Kidney (tissue), 14 donors: ENCODE data around the gene SSR4. TPM values are rescaled to one million over a fixed set of nuclear protein-coding genes. Genes with fewer than 3 reads are reported as not detected.

Experiments used
- DNase-seq, 5 donors: peaks; one replicate each; pipeline ENCODE4 v3.0.0-alpha.2; 2013 to 2020
- FAIRE-seq: peaks from 2 replicates; lab custom pipeline; 2012; peaks lifted over from hg19 to GRCh38; lab: Jason Lieb, UNC
- H3K27ac ChIP-seq, 2 donors: one replicate each; pipeline ENCODE4 v1.7.0; 2013; ENCODE audit warnings: low read depth in 2 of 2, low read length in 2 of 2, inconsistent platforms in 1 of 2
- H3K27me3 ChIP-seq: one replicate; pipeline ENCODE4 v1.7.1; 2013; ENCODE audit warnings: low read length, inconsistent platforms; ENCODE audit not compliant: control insufficient read depth, insufficient read depth
- H3K36me3 ChIP-seq, 3 donors: one replicate each; pipeline versions ENCODE4 v1.7.0 to v1.7.1; 2013; ENCODE audit warnings: low read length in 3 of 3, control low read depth in 1 of 3, inconsistent platforms in 1 of 3; ENCODE audit not compliant: insufficient read depth in 3 of 3, control insufficient read depth in 2 of 3
- H3K4me1 ChIP-seq, 3 donors: one replicate each; pipeline versions ENCODE4 v1.7.0 to v1.7.1; 2013; ENCODE audit warnings: low read length in 3 of 3, inconsistent platforms in 1 of 3, low read depth in 1 of 3; ENCODE audit not compliant: control insufficient read depth in 2 of 3, insufficient read depth in 2 of 3
- H3K4me3 ChIP-seq, 3 donors: one replicate each; pipeline versions ENCODE4 v1.7.0 to v1.8.1; 2013; ENCODE audit warnings: low read length in 3 of 3, control low read depth in 1 of 3, inconsistent platforms in 1 of 3
- H3K9ac ChIP-seq, 3 donors: one replicate each; pipeline versions ENCODE4 v1.7.0 to v1.7.1; 2013; ENCODE audit warnings: low read length in 3 of 3, control low read depth in 1 of 3, inconsistent platforms in 1 of 3
- H3K9me3 ChIP-seq, 3 donors: one replicate each; pipeline versions ENCODE4 v1.7.0 to v1.7.1; 2013; ENCODE audit warnings: low read length in 3 of 3, control low read depth in 1 of 3, inconsistent platforms in 1 of 3; ENCODE audit not compliant: control insufficient read depth in 2 of 3, insufficient read depth in 1 of 3
- intact Hi-C: fragments of 100-400 bp; cut with DNase I; formaldehyde crosslinking; loops from one replicate; pipeline ENCODE4 v1.11.1; 2022
- polyA plus RNA-seq: library from polyadenylated mRNA; stranded (reverse); fragments of 350-450 nt; fragmentation: Illumina TruSeq; extraction: RNeasy Lipid Tissue Mini Kit (QIAGEN cat#74804); gene quantifications from one replicate; pipeline ENCODE4 v1.2.3, GENCODE V29; 2014; ENCODE audit warnings: low read depth, low replicate concordance; ENCODE audit not compliant: insufficient read depth
- total RNA-seq: library from RNA; stranded (reverse); fragmentation: NEBNext Ultra II Directional; extraction: Animal tissue kit (Norgen Biotek cat#: 25700); gene quantifications from one replicate; pipeline ENCODE4 v1.2.1, GENCODE V29; 2021
- TF ChIP-seq, protein P1 (sequence below): IDR thresholded peaks from 3 replicates; pipeline ENCODE4 v1.5.1; 2012; ENCODE audit warnings: mild to moderate bottlenecking, moderate library complexity, borderline replicate concordance; ENCODE audit not compliant: insufficient read depth; ENCODE audit errors: extremely low read depth
- donor health status: control.
- donor health status: control.
- donor health status: control.
- donor health status: control.
- donor health status: control.
- donor health status: DM: yes; HTN: yes; CAD: no.
- donor health status: Normal renal cell carcinoma (clear cell type).

Gene SSR4
- total and polyA plus RNA-seq, 2 donors from 2014 or later: 226 to 473 TPM

DNA sequence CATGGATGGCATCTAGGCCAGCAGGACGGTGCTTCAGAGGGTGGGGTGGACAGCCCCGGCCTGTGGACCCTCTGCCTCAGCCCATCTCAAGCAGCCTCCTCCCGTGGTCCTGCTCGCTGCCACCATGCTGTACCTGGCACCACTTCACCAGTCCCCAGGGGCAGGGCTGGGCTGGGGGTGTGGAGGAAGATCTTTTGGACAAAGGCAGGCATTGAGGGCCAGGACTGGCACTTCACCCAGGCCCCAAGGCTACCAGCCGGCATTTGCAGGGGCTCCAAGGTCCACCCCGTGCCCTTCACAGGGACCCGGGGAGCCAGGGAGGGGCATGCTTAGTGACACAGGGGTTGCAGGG is 29.7 kb upstream of the SSR4 start:
- H3K4me1 ChIP-seq: no peaks in the 10 kb centered on the region
- FAIRE-seq (no peak), DNase-seq (no peak)
- H3K27ac ChIP-seq: no peak overlapping the region
- H3K36me3 ChIP-seq: no peaks in the 10 kb centered on the region
- H3K4me3 ChIP-seq: no peak overlapping the region
- intact Hi-C loops: loop anchor here (10.0 kb wide), 1 partner anchor 190 kb away; no protein-coding TSS in a partner anchor
- H3K27me3 ChIP-seq: no peaks in the 10 kb centered on the region
- no peaks in the 10 kb centered on the region for H3K9me3 ChIP-seq
- no peak overlapping the region for H3K9ac ChIP-seq
- TF ChIP-seq, protein P1, sequence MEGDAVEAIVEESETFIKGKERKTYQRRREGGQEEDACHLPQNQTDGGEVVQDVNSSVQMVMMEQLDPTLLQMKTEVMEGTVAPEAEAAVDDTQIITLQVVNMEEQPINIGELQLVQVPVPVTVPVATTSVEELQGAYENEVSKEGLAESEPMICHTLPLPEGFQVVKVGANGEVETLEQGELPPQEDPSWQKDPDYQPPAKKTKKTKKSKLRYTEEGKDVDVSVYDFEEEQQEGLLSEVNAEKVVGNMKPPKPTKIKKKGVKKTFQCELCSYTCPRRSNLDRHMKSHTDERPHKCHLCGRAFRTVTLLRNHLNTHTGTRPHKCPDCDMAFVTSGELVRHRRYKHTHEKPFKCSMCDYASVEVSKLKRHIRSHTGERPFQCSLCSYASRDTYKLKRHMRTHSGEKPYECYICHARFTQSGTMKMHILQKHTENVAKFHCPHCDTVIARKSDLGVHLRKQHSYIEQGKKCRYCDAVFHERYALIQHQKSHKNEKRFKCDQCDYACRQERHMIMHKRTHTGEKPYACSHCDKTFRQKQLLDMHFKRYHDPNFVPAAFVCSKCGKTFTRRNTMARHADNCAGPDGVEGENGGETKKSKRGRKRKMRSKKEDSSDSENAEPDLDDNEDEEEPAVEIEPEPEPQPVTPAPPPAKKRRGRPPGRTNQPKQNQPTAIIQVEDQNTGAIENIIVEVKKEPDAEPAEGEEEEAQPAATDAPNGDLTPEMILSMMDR: no peak

DNA sequence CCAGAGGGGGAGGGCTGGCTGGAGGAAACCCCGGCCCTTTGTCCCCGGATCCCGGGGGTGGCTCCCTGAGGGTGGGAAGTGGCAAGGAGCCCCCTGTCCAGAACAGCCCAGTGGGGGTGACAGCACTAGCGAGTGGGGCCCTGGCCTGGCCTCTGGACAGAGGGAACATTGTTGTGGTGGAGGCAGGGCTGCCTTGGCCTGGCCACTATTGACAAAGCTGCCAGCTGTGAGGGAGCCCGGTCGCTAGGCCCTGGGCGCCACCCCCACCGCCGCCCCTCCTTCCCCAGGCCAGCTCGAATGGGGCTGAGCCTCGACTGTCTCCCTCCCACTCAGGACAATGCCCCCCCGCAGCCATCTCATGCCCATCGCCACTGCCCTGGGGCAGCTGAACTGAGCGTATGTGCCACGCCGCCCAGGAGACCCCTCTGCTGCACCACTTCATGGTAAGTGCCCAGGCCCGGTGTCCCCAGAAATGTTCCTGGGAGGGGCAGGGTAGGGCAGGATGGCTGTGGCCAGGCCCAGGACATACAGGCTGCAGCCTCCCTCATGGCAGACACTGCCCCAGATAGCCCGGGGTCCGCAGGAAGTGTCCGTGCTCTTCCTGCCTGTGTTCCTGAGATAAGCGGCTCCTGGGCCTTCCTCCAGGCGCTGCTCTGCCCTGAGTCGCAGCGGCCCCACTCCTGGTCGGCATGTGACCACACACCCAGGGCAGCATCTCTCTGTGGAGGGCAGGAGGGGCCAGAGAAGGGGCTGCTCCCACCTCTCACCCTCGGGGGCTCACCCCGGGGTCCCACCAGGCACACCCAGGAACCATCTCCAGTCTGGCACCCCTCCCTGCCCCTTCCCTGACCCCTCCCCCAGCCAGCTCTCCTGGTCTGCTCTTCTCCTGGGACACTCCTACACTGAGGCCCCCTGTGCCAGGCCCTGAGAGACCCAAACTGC is 29.1 kb upstream of the SSR4 start:
- Histone ChIP-seq H3K36me3 (no peaks in the 10 kb centered on the region), H3K27me3 (no peaks in the 10 kb centered on the region), H3K4me1 (no peaks in the 10 kb centered on the region), H3K9ac (no peak overlapping the region), H3K4me3 (no peak overlapping the region), H3K27ac (no peak overlapping the region), H3K9me3 (no peaks in the 10 kb centered on the region)
- TF ChIP-seq, protein P1: no peak
- intact Hi-C loops: loop anchor here (10.0 kb wide), 1 partner anchor 189 kb away; no protein-coding TSS in a partner anchor
- DNase-seq (peak in 2 of 5 donors; percentile 48 to 74), FAIRE-seq (no peak)

DNA sequence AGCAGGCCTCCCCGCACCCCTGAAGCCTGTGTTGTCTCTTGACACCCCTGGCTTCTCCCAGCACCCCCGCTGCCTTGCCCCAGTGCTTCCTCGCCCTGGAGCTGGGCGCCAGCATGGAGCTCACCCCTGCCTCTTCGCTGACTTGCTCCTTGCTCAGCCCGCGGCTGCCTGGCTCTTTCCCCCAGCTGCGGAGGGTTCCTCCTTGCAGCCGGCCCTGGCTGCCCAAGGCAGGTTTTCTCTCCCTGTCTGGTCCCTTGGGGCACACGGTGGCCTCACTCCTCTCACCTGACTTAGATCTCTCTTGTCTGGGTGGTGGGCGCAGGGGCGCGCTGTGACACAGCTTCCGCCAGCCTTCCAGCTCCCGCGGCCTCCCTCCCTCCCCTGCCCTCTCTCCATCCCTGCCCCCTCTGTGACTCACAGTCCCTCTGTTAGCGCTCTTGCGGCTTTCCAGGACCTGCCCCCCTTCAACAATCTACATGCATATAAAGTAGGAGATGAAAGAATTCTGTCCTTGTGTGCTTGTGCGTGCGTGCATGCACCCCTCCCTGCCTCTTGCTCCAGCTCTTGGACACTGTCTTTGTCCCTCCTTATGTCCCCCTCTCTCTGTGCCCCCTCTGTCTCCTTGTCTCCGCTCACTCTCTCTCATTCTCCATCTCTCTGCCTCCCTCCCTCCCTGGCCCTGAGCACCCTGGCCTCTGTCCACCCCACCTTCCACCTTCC is 28.2 kb upstream of the SSR4 start:
- H3K9ac ChIP-seq: no peak overlapping the region

More for the DNA sequence above, 28.2 kb upstream of the SSR4 start:
- no peak overlapping the region for H3K27ac ChIP-seq
- no peaks in the 10 kb centered on the region for H3K4me1 ChIP-seq
- intact Hi-C loops: loop anchor here (10.0 kb wide), 1 partner anchor 189 kb away; no protein-coding TSS in a partner anchor
- TF ChIP-seq, protein P1: no peak
- H3K9me3 ChIP-seq: no peaks in the 10 kb centered on the region
- no peak overlapping the region for H3K4me3 ChIP-seq
- DNase-seq: peak in 3 of 5 donors; percentile 64 to 68 (median 65)
- H3K27me3 ChIP-seq: no peaks in the 10 kb centered on the region
- FAIRE-seq: no peak
- H3K36me3 ChIP-seq: no peaks in the 10 kb centered on the region
